Mesothelial cell of epicardium (in vitro differentiated cells): ENCODE results near the gene NLRP1. TPM values are rescaled to one million over a fixed set of nuclear protein-coding genes. Genes with fewer than 3 reads are reported as not detected.
A peak's percentile ranks its signal among the peaks of the same experiment; 100 is the strongest.

ENCODE experiments used
- DNase-seq, 2 experiments: peaks; one replicate each; pipeline ENCODE4 v3.0.0; 2021; ENCODE audit warnings: low spot score in 2 of 2; ENCODE audit not compliant: unreplicated experiment in 2 of 2
- H3K27ac Mint-ChIP-seq: 2 replicates; pipeline ENCODE4 v1.8.0; 2021; ENCODE audit warnings: mixed read lengths
- H3K27me3 Mint-ChIP-seq: 2 replicates; pipeline ENCODE4 v1.8.0; 2021; ENCODE audit warnings: low read depth, mixed read lengths
- H3K36me3 Mint-ChIP-seq: 2 replicates; pipeline ENCODE4 v1.8.0; 2021; ENCODE audit warnings: mixed read lengths
- H3K4me1 Mint-ChIP-seq: 2 replicates; pipeline ENCODE4 v1.8.0; 2021; ENCODE audit warnings: mixed read lengths
- H3K4me3 Mint-ChIP-seq: 2 replicates; pipeline ENCODE4 v1.8.0; 2021; ENCODE audit warnings: mild to moderate bottlenecking, moderate library complexity, mixed read lengths
- H3K9me3 Mint-ChIP-seq: 2 replicates; pipeline ENCODE4 v1.8.0; 2021; ENCODE audit warnings: mixed read lengths
- total RNA-seq: library from RNA; stranded (reverse); gene quantifications from 3 replicates; pipeline ENCODE4 v1.2.1, GENCODE V29; 2021
- TF ChIP-seq, protein P1 (sequence below): fragments of 200-600 bp; sonication (generic); IDR thresholded peaks from one replicate; pipeline ENCODE4 v1.5.0; 2021; ENCODE audit warnings: antibody characterized with exemption; ENCODE audit not compliant: unreplicated experiment

Gene NLRP1
- total RNA-seq, 1 donor from 2014 or later, result 37.1 TPM

GRCh38 chr17:5486206-5487124 lies 97.8 kb downstream of the NLRP1 start, which contains the start of gene MIS12:
MIS12 (plus strand) TSS chr17:5486566; CDS start chr17:5488863, 2,297 bp downstream.
- TF ChIP-seq, protein P1, sequence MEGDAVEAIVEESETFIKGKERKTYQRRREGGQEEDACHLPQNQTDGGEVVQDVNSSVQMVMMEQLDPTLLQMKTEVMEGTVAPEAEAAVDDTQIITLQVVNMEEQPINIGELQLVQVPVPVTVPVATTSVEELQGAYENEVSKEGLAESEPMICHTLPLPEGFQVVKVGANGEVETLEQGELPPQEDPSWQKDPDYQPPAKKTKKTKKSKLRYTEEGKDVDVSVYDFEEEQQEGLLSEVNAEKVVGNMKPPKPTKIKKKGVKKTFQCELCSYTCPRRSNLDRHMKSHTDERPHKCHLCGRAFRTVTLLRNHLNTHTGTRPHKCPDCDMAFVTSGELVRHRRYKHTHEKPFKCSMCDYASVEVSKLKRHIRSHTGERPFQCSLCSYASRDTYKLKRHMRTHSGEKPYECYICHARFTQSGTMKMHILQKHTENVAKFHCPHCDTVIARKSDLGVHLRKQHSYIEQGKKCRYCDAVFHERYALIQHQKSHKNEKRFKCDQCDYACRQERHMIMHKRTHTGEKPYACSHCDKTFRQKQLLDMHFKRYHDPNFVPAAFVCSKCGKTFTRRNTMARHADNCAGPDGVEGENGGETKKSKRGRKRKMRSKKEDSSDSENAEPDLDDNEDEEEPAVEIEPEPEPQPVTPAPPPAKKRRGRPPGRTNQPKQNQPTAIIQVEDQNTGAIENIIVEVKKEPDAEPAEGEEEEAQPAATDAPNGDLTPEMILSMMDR, result no peak
- Mint-ChIP-seq H3K27ac (peak within 1 kb of the TSS; percentile 99), H3K9me3 (no peaks in the 10 kb centered on the region), H3K4me1 (peaks cover 44% of the 10 kb centered on the region), H3K27me3 (no peaks in the 10 kb centered on the region), H3K36me3 (peaks cover 29% of the 10 kb centered on the region), H3K4me3 (peak within 1 kb of the TSS; percentile 96)
- DNase-seq, result peak; percentile 94 to 96

- peak within 1 kb of the TSS; percentile 99 for H3K27ac Mint-ChIP-seq
- peak within 1 kb of the TSS; percentile 96 for H3K4me3 Mint-ChIP-seq
- TF ChIP-seq, protein P1, result no peak
- H3K36me3 Mint-ChIP-seq, result peaks cover 29% of the 10 kb centered on the region
- no peak for DNase-seq
- H3K27me3 Mint-ChIP-seq, result no peaks in the 10 kb centered on the region
- H3K4me1 Mint-ChIP-seq, result peaks cover 51% of the 10 kb centered on the region
- no peaks in the 10 kb centered on the region for H3K9me3 Mint-ChIP-seq
These were observed 98.8 kb downstream of the NLRP1 start, which contains the start of gene DERL2 for GRCh38 chr17:5485270-5486205. DERL2 (minus strand) TSS chr17:5486178; CDS start chr17:5486161, 17 bp downstream.

GRCh38 chr17:5481451-5481850 lies 102.9 kb downstream of the NLRP1 start:
- Mint-ChIP-seq H3K9me3 (peaks cover 7% of the 10 kb centered on the region), H3K4me1 (peaks cover 37% of the 10 kb centered on the region), H3K36me3 (peaks cover 47% of the 10 kb centered on the region), H3K27ac (peak overlapping the region; percentile 82), H3K27me3 (no peaks in the 10 kb centered on the region), H3K4me3 (no peak overlapping the region)
- no peak for DNase-seq
- TF ChIP-seq, protein P1, result no peak

DNA sequence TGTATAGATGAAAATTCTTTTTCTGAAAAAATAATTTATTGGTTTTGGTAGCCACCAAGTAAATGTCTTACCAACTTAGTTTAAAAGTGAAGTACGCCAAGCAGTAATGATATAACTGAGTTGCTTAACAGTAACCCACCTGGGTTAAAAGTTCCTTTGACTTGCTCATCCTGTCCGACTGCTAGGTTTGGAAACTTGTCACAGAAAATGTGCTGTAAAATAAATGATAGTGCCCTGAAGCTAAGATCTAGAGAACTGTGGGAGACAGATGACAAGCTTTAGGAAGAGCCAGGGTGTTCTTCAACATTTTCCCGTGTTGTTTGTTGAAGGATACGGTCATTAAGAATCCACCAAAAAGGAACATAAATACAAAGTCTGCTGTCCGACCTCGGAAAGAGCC lies 103.3 kb downstream of the NLRP1 start:
- H3K27me3 Mint-ChIP-seq, result no peaks in the 10 kb centered on the region
- peaks cover 7% of the 10 kb centered on the region for H3K9me3 Mint-ChIP-seq
- no peak overlapping the region for H3K4me3 Mint-ChIP-seq
- TF ChIP-seq, protein P1, result no peak
- DNase-seq, result no peak
- H3K36me3 Mint-ChIP-seq, result peaks cover 49% of the 10 kb centered on the region
- H3K27ac Mint-ChIP-seq, result peak overlapping the region; percentile 82
- peaks cover 37% of the 10 kb centered on the region for H3K4me1 Mint-ChIP-seq

GRCh38 chr17:5478992-5479391 lies 105.3 kb downstream of the NLRP1 start:
- Mint-ChIP-seq H3K36me3 (peaks cover 58% of the 10 kb centered on the region), H3K27ac (no peak overlapping the region), H3K27me3 (no peaks in the 10 kb centered on the region), H3K9me3 (peaks cover 7% of the 10 kb centered on the region), H3K4me1 (peaks cover 23% of the 10 kb centered on the region), H3K4me3 (no peak overlapping the region)
- no peak for DNase-seq
- TF ChIP-seq, protein P1, result no peak
